Right lobe of liver (tissue), 4 donors: ENCODE measurements around the gene FRMD4A.
A peak's percentile ranks its signal among the peaks of the same experiment; 100 is the strongest.

ENCODE experiments used
- CTCF ChIP-seq, 4 donors: fragments of 200-600 bp in 3 of 4; fragments of 450-650 bp in 1 of 4; IDR thresholded peaks; one replicate each; pipeline versions ENCODE4 v1.5.1 to v1.8.0; 2016 to 2022; ENCODE audit warnings: antibody characterized with exemption in 4 of 4, mild to moderate bottlenecking in 2 of 4
- POLR2A ChIP-seq: fragments of 450-650 bp; IDR thresholded peaks from one replicate; pipeline ENCODE4 v1.6.1; 2017; ENCODE audit warnings: antibody characterized with exemption, mild to moderate bottlenecking
- donor health status: DM: no; HTN: no; CAD: no.
- donor health status: DM: no; HTN: no; CAD: no.
- donor health status: DM: no; HTN: yes; CAD: no.

GRCh38 chr10:13956826-13957225 is 373.9 kb downstream of the FRMD4A start:
- TF ChIP-seq CTCF (IDR thresholded peaks at IDR 0.05) = peak in 3 of 4 donors; percentile 7 to 19 (median 13)
- TF ChIP-seq POLR2A = no peak
